Stimulated activated CD8-positive, alpha-beta memory T cell treated with anti-CD3 and anti-CD28 coated beads, Interleukin-4, amount 100 ng/mL, for 4 hours (primary cell): ENCODE data around the gene ZNF536.
"Not testable (repeated sequence)": the region's sequence is repeated elsewhere in the genome, so short reads cannot be mapped to it uniquely, and the experiment has no call there.

Source experiments
- DNase-seq, 2 donors: peaks; one replicate each; pipeline ENCODE4 v3.0.0-alpha.2; 2020; ENCODE audit warnings: low read depth in 2 of 2, low spot score in 1 of 2

ZNF536 gene

DNA sequence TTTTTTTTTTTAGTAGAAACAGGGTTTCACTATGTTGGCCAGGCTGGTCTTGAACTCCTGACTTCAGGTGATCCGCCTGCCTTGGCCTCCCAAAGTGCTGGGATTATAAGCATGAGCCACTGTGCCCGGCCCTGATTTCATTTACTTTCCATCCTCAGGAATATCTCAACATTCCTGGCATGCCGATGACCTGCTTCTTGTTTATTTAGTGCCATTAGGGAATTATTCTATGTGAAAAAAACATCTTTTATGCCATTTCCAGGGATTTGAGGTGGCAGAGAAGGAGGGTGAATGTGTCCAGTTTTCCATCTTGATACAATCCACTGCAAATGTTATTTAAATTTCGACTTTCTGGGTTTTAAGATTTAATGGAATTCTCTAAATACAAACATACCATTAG is 45.0 kb downstream of the ZNF536 start:
- not testable (repeated sequence) for DNase-seq

DNA sequence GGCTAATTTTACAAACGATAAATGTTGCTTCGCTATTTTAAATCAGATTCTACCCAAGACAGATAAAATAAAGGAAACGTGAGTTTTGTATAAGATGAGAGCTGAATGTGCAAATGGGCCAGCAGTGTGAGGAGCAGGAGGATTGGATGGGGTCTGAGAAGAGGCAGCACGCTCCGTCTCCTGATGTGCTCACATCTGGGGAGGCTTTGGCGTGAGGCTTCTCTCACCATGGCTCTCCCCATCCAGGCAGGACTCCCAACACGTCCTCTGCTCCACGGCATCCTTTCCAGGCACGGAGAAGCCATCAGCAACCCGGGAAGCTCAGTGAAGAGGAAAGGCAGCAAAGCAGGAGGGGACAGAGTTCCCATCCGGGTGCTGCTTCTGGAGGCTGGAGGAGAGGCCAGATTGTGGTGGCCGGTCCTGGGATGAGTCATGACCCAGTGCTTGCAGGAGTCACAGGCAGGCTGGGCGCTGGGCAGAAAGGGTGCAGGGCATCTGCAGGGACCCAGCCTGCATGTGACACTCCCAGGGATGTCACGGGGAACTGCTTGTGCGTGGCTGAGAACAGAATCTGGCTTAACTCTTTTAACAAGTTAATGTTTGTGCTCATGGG is 47.5 kb downstream of the ZNF536 start:
- DNase-seq: no peak

DNA sequence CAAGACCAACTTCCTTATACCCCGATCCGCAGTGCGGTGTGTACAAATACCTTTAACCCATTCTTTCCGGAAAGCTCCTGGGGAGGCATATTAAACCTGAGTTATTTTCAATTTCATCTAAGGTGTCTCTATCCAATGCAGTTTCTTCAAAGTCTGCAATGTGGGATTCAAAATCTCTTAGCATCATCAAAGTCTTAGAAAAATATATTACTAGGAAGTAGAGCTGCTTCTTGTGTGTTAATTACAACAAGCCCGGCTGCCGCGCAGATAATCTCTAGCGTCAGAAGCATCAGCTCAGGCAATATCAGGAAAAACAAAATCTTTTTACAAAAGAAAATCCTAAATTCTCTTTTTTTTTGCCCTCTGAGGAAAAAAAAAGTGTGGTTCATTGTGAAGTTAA is 48.1 kb downstream of the ZNF536 start:
- DNase-seq: no peak

DNA sequence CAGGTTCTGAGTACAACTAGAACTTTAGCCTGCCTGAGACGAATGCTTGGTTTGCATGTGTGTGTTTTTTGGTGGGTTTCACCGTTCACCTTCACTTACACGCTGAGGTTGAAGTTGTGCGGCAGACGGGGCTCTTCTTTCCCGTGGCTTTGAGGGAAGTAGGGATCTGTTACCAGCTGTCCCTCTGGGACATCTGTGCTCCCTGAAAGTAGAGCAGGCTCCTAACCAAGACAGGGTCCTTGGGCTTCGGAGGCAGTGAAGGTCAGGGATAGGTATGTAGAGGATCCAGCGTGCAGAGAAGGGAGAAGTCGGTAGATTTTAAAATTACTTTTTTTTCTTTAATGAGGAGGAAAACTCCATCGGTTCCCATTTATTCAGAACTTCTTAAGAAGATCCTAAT is 48.7 kb downstream of the ZNF536 start:
- no peak for DNase-seq

DNA sequence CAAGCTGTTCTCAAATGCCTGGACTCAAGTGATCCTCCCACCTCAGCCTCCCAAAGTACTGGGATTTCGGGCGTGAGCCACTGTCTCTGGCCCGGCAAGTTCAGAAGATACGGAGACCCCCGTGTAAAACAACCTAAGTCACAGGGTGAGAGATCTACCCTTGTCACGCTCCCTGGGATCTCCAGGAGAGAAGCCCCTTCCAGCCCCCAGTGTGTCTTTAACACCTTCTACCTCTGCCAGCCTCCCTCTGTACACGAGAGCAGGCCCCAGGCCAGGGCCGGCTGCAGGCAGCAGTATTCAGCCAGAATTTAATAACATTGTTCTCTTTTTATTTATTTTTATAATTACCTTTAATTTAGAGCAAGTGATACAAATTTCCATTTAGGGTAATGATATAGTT is 49.4 kb downstream of the ZNF536 start:
- no peak for DNase-seq

DNA sequence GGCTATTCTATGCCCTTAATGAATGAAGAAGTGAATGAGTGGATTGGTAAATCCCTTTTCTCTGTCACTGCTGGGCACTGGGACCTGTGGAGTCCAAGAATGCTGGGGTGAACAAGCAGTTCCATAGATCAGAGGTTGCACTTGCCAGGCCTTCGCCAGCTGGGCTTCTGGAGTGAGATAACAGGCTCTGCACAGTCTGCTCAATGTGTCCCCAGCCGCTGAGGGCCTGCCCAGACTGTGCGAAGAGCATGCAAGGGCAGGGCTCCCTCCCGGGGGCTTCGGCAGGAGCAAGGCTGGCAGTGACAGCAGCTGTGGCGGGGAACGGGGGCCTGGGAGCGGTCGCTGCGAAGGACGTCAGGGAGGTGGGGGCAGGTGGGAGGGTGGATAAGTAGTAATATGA is 51.3 kb downstream of the ZNF536 start:
- no peak for DNase-seq

DNA sequence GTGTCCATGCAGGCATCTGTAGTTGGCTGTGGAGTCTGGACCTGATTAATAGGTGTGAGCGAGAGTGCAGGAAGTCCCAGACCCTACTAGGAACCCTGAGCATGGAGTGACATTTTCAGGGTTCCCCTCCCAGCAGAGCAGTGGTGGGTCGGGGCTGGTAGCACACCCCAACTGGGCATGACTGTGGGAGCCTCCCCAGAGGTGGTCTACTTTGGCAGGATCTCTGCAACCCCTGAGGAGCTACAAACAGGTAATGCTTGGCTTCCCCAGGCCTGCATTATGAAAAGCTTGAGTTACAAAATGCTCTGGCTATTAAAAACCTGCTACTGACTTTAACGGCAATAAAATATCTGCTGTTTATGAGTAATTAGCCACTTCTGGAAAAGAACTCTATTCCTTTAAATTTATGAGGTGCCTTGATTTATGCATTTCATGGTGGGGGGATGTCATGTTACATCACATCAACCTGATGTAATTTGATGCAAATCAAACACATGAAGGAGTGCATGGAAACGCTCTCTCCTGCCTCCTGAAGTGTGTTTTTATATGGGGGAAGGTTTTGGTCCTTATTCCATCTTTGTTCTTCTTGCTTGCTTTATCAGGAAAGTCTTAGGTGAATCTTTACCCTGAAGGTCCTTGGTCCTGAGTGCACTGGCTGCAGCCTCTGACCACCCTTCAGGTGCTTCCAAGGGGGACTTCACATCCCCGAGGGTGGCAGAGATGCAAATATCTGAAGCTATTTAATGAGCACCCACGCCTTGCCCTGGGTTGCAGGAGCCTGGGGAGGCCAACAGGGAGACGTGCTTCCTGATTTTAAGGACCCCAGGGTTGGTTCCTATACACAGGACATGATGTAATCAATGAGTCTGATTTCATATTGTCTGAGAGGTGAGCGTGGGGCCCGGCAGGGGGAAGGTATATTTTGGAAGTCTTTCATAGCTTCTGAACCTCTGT is 54.0 kb downstream of the ZNF536 start:
- DNase-seq: no peak

DNA sequence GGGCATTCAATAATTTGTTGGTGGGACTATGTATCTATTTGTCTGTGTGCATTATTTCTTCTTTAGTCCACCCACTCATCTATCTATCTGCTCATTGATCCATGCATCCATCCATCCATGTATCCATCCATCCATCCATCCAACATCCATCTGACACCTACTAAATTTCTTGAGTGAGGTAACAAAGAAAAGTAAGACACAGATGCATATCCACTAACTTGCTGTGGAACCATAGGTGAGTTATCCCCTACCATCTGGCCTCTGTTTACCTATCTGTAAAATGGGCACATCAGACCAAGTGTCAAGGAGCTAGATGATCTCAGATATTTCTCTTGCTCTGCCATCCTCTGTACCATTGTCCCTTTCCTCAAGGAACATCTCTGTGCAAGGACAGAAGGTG is 54.7 kb downstream of the ZNF536 start:
- DNase-seq: no peak

DNA sequence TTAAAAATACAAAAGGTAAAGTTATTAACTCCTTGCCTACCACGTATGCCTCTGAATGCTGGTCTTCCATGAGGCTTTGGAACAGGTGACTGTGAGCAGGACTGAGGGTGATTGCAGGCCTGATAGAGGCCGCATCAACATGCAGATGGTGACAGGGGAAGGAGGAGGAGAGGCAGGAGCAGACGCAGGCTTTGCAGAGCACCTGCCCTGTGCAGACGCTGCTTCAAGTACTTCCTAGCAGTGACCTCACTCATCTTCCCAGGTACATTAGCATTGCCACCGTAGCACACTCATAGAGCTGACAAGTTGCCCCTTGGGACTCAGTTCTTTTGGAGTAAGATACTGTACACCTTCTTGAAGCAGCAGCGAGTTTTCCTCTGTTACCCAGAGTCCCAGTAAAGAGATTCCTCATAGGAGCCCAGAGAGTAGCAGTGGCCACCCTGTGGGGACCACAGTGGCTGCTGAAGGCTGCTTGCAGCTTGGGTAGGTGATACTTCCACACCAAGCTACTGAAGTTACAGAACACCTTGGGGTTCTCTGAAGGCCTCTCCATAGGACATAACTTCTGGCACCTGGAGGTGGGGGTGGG is 56.0 kb downstream of the ZNF536 start:
- DNase-seq: no peak

DNA sequence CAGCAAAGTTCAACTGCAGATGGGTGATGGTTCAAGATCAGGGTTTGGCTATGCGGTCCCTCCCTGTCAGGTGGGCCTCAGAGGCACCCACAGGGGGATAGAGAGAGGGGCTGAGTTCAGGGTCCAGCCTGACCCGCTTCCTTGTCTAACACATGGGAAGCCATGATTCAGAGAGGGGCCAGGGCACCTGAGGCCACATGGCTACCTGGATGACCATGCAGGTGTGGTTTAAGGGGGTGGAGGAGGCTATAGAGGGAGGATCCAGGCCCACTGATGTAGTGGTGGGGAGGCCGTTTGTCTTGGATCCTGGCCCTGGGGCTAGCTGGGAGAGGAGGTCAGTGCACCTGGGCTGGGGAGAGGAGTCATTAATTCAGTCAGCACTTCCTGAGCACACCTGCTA is 56.7 kb downstream of the ZNF536 start:
- no peak for DNase-seq

DNA sequence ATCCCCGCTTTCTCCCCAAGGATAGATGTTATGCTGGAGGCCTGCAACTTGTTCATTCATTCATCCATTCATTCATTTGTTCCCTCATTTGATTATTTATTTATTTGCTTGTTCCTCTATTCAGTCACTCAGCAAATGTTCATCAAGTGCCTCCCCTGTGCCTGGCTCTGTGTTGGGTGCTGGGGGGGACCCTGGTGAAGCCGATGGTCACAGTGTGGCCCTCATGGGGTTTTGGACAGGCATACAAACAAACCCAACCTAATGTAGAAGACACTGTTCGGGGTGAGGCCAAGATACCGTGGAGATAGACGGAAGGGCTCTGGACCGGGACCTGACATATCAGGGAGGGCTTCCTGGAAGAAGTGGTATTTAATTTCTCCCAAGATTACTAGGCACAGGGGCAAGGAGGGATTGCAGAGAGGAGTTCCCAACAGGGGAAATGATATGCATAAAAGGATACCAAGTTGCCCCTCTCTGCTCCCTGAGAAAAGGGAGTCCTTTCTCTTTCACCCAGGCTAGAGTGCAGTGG is 58.1 kb downstream of the ZNF536 start:
- DNase-seq: no peak

DNA sequence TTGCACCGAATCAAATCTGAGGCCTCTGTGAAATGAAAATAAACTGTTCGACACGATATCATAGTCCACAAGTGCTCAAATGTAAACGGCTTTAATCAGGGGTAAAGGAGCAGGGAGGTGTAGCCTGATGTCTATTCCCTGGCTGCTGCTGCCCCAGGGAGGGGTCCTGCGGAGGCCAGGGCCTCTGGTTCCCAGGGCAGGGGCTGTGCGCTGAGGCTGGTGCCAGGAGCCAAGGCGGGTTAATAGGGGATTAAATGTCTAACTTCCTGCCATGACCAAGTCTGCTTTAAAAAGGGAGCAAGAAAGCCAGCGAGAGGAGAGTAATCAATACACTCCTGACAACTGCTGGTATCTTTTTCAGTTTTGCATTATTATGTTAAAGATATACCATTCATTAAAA is 59.4 kb downstream of the ZNF536 start:
- DNase-seq: no peak

DNA sequence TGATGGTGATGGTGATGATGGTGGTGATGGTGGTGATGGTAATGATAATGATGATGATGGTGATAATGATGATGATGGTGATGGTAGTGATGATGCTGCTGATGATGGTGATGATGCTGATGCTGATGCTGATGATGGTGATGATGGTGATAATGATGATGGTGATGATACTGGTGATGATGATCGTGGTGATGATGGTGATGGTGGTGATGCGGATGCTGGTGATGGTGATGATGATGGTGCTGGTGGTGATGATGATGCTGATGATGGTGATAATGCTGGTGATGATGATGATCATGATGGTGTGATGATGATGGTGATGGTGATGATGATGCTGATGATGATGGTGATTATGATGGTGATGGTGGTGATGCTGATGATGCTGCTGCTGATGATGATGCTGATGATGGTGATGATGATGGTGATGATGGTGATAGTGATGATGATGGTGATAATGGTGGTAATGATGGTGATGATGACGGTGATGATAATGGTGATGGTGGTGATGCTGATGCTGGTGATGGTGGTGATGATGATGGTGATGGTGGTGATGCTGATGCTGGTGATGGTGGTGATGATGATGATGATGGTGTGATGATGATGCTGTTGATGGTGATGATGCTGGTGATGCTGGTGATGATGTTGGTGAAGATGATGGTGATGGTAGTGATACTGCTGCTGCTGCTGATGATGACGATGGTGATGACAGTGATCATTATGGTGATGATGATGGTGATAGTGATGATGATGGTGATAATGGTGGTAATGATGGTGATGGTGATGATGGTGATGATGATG is 62.8 kb downstream of the ZNF536 start:
- no peak for DNase-seq

DNA sequence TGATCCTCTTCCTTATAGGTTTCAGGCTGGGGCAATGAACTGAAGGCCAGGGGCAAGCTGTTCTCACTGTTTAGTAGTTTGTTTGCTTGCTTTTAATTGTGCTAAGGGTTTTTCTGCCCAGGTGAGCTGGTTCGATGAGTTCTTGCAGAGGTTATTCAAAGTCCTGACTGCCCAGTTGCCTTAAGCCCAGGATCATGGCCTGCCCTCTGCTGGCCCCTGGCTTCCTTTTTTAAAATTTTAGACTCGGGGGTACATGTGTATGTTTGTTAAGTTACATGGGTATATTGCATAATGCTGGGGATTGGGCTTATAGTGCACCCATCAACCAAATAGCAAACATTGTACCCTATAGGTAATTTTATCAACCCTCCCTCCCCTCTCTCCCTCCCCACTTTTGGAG is 65.7 kb downstream of the ZNF536 start:
- no peak for DNase-seq

DNA sequence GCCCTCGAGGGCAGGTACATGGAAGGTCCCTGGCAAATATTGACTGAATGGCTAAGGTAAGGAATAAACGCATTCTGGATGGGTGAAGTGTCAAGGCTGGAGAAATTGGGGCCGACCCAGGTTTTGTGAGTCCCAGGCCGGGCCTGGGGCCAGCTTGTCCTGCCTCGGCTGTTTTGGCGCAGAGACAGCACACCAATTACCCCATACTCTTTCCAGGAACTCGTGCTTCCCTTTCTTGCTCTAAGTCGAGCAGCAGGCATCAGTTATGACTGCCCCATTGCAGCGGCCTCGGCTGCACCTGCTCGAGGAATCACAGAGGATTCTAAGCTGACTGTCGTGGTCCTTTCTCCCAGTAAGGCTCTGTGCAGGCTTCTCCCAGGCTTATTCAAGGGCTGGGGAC is 67.1 kb downstream of the ZNF536 start:
- DNase-seq: no peak

DNA sequence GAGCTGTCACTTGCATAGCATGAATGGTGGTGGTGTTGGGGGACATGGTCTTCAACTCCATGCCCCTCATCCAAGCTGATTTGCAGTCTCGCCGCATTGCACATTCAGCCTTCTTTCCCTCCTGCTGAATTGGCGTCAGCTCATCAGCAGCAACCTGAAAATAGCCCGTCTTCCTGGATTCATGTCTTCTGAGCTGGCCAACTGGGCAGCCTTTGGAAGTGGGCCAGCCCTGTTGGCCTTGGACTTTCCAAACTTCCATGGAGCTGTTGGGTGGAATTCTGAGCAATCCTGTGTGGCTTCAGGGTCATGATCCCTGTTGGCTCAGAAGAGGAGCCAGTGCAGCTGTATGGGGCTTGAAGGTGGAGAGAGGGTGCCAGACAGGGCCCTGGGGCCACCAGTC is 68.8 kb downstream of the ZNF536 start:
- no peak for DNase-seq

DNA sequence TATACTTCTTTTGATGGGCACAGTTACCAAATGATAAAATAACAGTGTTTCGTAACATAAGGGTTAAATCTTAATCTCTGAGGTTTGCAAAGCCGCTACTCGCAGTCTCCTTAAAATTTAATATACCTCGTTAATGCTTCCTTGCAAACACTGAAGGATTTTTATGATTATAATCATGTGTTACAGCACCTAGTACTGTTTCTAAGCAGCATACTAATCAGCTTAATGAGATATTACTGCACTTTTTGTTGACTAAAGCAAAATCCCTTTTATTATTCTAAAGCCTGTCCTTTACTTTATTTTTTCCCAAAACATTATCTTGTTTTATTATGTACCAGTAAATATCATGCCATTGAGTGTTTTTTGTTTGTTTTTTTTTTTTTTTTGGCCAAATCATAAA is 70.5 kb downstream of the ZNF536 start:
- DNase-seq: no peak

DNA sequence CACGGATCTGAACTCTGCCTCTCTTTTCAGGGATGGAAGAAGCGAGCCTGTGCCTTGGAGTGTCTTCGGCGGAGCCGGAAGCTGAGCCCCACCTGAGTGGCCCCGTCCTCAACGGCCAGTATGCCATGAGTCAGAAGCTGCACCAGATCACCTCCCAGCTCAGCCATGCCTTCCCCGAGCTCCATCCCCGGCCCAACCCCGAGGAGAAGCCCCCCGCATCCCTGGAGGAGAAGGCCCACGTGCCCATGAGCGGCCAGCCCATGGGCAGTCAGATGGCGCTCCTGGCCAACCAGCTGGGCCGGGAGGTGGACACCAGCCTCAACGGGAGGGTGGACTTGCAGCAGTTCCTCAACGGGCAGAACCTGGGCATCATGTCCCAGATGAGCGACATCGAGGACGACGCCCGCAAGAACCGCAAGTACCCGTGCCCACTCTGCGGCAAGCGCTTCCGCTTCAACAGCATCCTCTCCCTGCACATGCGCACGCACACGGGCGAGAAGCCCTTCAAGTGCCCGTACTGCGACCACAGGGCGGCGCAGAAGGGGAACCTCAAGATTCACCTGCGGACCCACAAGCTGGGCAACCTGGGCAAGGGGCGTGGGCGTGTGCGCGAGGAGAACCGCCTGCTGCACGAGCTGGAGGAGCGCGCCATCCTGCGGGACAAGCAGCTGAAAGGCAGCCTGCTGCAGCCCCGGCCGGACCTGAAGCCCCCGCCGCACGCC is 71.5 kb downstream of the ZNF536 start:
- DNase-seq: no peak

DNA sequence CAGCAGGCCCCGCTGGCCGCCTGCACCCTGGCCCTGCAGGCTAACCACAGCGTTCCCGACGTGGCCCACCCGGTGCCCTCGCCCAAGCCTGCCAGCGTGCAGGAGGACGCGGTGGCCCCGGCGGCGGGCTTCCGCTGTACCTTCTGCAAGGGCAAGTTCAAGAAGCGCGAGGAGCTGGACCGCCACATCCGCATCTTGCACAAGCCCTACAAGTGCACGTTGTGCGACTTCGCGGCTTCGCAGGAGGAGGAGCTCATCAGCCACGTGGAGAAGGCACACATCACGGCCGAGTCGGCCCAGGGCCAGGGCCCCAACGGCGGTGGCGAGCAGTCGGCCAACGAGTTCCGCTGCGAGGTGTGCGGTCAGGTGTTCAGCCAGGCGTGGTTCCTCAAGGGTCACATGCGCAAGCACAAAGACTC is 72.1 kb downstream of the ZNF536 start:
- no peak for DNase-seq

DNA sequence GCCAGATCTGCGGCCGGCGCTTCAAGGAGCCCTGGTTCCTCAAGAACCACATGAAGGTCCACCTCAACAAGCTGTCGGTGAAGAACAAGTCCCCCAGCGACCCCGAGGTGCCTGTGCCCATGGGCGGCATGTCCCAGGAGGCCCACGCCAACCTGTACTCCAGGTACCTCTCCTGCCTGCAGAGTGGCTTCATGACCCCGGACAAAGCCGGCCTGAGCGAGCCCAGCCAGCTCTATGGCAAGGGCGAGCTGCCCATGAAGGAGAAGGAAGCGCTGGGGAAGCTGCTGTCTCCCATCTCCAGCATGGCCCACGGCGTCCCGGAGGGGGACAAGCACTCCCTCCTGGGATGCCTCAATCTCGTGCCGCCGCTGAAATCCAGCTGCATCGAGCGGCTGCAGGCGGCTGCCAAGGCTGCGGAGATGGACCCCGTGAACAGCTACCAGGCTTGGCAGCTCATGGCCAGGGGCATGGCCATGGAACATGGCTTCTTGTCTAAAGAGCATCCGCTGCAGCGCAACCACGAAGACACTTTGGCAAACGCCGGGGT is 72.6 kb downstream of the ZNF536 start:
- DNase-seq: no peak
